HCT116 (cell line): ENCODE data around the gene LSM11. TPM values are rescaled to one million over a fixed set of nuclear protein-coding genes. Genes with fewer than 3 reads are reported as not detected.

Source experiments
- ATAC-seq: fragments of 200-7000 bp; cut with Tn5 transposase; 2 replicates; pipeline ENCODE4 v1.9.1; 2020; ENCODE audit warnings: mild to moderate bottlenecking, moderate library complexity
- BruUV-seq: library from RNA; stranded (reverse); fragments of 400-500 nt; replicated peaks from 2 replicates; lab custom pipeline; 2021; lab: Mats Ljungman, UMichigan
- CTCF ChIA-PET: fragments of 300-600 bp; sonication (Branson Sonifier 250); formaldehyde crosslinking; loops from one replicate; lab custom pipeline; 2021; ENCODE audit warnings: antibody characterized with exemption; lab: Charles Lee
- POLR2A ChIA-PET: fragments of 300-600, 350-600 bp; sonication (Branson Sonifier 250); formaldehyde crosslinking; loops from one replicate; lab custom pipeline; 2021; ENCODE audit warnings: antibody characterized with exemption; lab: Charles Lee
- RAD21 ChIA-PET, 2 experiments: fragments of 300-600 bp; sonication (Branson Sonifier 250); formaldehyde crosslinking; loops; one replicate each; lab custom pipeline; 2023; ENCODE audit warnings: low total read pairs in 2 of 2; ENCODE audit not compliant: uncharacterized antibody in 2 of 2, unreplicated experiment in 2 of 2, low non-redundant PET in 1 of 2; lab: Charles Lee
- DNase-seq: peaks from one replicate; pipeline ENCODE4 v3.0.0-alpha.2; 2010; ENCODE audit warnings: low read depth, low spot score
- H2AFZ ChIP-seq: fragments of 200-600 bp; shearing (Covaris generic), sonication (generic); 2 replicates; pipeline ENCODE4 v1.6.1; 2017; ENCODE audit warnings: low read depth, mixed run types, mixed read lengths, antibody characterized with exemption, low read length; ENCODE audit not compliant: poor library complexity, severe bottlenecking
- H3K27ac ChIP-seq: 2 replicates; pipeline ENCODE4 v1.5.1; 2012; ENCODE audit warnings: low read depth, low read length
- H3K27me3 ChIP-seq: fragments of 200-600 bp; sonication (generic); 2 replicates; pipeline ENCODE4 v1.6.1; 2016; ENCODE audit warnings: mixed run types, low read length, mixed read lengths; ENCODE audit not compliant: insufficient read depth
- H3K36me3 ChIP-seq, 2 experiments: fragments of 200-500 bp in 1 of 2; fragments of 200-600 bp in 1 of 2; sonication (Bioruptor generic) in 1 of 2; sonication (generic) in 1 of 2; 2 replicates each; pipeline versions ENCODE4 v1.5.1 to v1.6.1; 2014 to 2016; ENCODE audit warnings: low read length in 2 of 2, inconsistent platforms in 1 of 2, mixed read lengths in 1 of 2, mixed run types in 1 of 2; ENCODE audit not compliant: insufficient read depth in 2 of 2, control insufficient read depth in 1 of 2
- H3K4me1 ChIP-seq, 2 experiments: fragments of 200-600 bp in 1 of 2; sonication (generic) in 1 of 2; 2 replicates each; pipeline versions ENCODE4 v1.5.1 to v1.6.1; 2012 to 2017; ENCODE audit warnings: low read length in 2 of 2, inconsistent platforms in 1 of 2, mild to moderate bottlenecking in 1 of 2, mixed read lengths in 1 of 2, mixed run types in 1 of 2, moderate library complexity in 1 of 2; ENCODE audit not compliant: insufficient read depth in 2 of 2, control insufficient read depth in 1 of 2
- H3K4me2 ChIP-seq: fragments of 200-600 bp; sonication (generic); 2 replicates; pipeline ENCODE4 v1.6.1; 2017; ENCODE audit warnings: mixed run types, low read length, mixed read lengths
- H3K4me3 ChIP-seq, 2 experiments: fragments of 200-600 bp in 1 of 2; sonication (generic) in 1 of 2; replicated peaks in 1 of 2; 2 replicates each; pipeline ENCODE4 v1.5.1; 2011 to 2016; ENCODE audit warnings: low read length in 2 of 2, control low read depth in 1 of 2, low read depth in 1 of 2, mild to moderate bottlenecking in 1 of 2, mixed read lengths in 1 of 2, mixed run types in 1 of 2
- H3K79me2 ChIP-seq: fragments of 200-600 bp; sonication (generic); 2 replicates; pipeline ENCODE4 v1.6.1; 2017; ENCODE audit warnings: mild to moderate bottlenecking, mixed run types, low read length, moderate library complexity, mixed read lengths; ENCODE audit not compliant: insufficient read depth
- H3K9ac ChIP-seq: fragments of 200-600 bp; sonication (generic); 2 replicates; pipeline ENCODE4 v1.6.1; 2016; ENCODE audit warnings: low read length, mixed read lengths
- H3K9me2 ChIP-seq: fragments of 200-600 bp; sonication (generic), shearing (Covaris generic); 2 replicates; pipeline ENCODE4 v1.6.1; 2017; ENCODE audit warnings: mixed run types, mild to moderate bottlenecking, moderate library complexity; ENCODE audit not compliant: insufficient read depth
- H3K9me3 ChIP-seq, 2 experiments: fragments of 200-500 bp in 1 of 2; fragments of 200-600 bp in 1 of 2; sonication (Bioruptor generic) in 1 of 2; sonication (generic) in 1 of 2; 2 replicates each; pipeline ENCODE4 v1.6.1; 2014 to 2017; ENCODE audit warnings: low read length in 2 of 2, mixed read lengths in 2 of 2, inconsistent platforms in 1 of 2, low read depth in 1 of 2, mild to moderate bottlenecking in 1 of 2, mixed run types in 1 of 2, moderate library complexity in 1 of 2; ENCODE audit not compliant: control insufficient read depth in 1 of 2, insufficient read depth in 1 of 2
- H4K20me1 ChIP-seq: fragments of 200-600 bp; sonication (generic), shearing (Covaris generic); 2 replicates; pipeline ENCODE4 v1.6.1; 2017; ENCODE audit warnings: mixed run types, mild to moderate bottlenecking, moderate library complexity; ENCODE audit not compliant: insufficient read depth
- CTCF ChIP-seq, 3 experiments: fragments of 200-600 bp in 1 of 3; sonication (generic) in 1 of 3; IDR thresholded peaks in 2 of 3; conservative IDR thresholded peaks in 1 of 3; 2 replicates each; pipeline ENCODE4 v1.5.1; 2012 to 2017; ENCODE audit warnings: low read depth in 2 of 3, low read length in 2 of 3, antibody characterized with exemption in 1 of 3, borderline replicate concordance in 1 of 3, control low read depth in 1 of 3, mild to moderate bottlenecking in 1 of 3, mixed read lengths in 1 of 3, mixed run types in 1 of 3, moderate library complexity in 1 of 3; ENCODE audit not compliant: insufficient read depth in 1 of 3
- MAX ChIP-seq: IDR thresholded peaks from 2 replicates; pipeline ENCODE4 v1.6.1; 2012
- POLR2A ChIP-seq: IDR thresholded peaks from 2 replicates; pipeline ENCODE4 v1.7.0; 2011; ENCODE audit warnings: borderline replicate concordance; ENCODE audit not compliant: insufficient read depth, insufficient read length; ENCODE audit errors: extremely low read depth
- RAD21 ChIP-seq: IDR thresholded peaks from 2 replicates; pipeline ENCODE4 v1.6.1; 2012; ENCODE audit warnings: low read depth, mild to moderate bottlenecking
- intact Hi-C: fragments of 100-400 bp; cut with micrococcal nuclease; formaldehyde crosslinking; loops from 2 replicates; pipeline ENCODE4 v1.10.0; 2022
- total RNA-seq: library from RNA; stranded (reverse); gene quantifications from one replicate; pipeline ENCODE4 v1.2.1, GENCODE V29; 2021; ENCODE audit not compliant: unreplicated experiment

The LSM11 gene
- total RNA-seq, 1 experiment from 2014 or later = 6.2 TPM

DNA sequence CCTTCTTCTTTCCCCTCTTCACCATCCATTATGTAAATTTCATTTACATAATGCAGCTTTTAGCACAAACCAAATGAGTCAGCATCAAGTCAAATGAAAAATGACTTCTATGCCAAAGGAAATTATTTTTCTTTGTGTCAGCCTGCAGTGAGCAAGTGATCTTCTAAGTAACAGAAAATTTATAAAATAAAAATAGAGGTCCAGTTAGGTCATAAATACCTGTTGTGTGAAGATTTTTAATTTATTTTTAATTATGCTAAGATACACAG lies 29.0 kb upstream of the LSM11 start:
- intact Hi-C loops = loop anchor here (10.0 kb wide), 1 partner anchor 240 kb away; no protein-coding TSS in a partner anchor
- H3K9ac ChIP-seq = no peak overlapping the region
- DNase-seq = no peak
- no TSS peak for BruUV-seq
- TF ChIP-seq CTCF (IDR thresholded peaks at IDR 0.05 in 2 of 3, conservative IDR thresholded peaks at IDR 0.05 in 1 of 3; ENCODE audit: borderline replicate concordance in 1 of 3, insufficient read depth in 1 of 3, low read depth in 2 of 3, low read length in 2 of 3) (no peak), POLR2A (no peak)
- POLR2A ChIA-PET = no interaction called here
- H3K27ac ChIP-seq = no peak overlapping the region
- H3K79me2 ChIP-seq = no peaks in the 10 kb centered on the region
- H3K4me2 ChIP-seq = no peak overlapping the region
- no peak overlapping the region for H3K4me3 ChIP-seq
- CTCF ChIA-PET = no interaction called here
- no peaks in the 10 kb centered on the region for H4K20me1 ChIP-seq
- no peaks in the 10 kb centered on the region for H3K27me3 ChIP-seq
- no peaks in the 10 kb centered on the region for H3K9me2 ChIP-seq
- no peaks in the 10 kb centered on the region for H3K9me3 ChIP-seq
- no peak for ATAC-seq
- H3K36me3 ChIP-seq = no peaks in the 10 kb centered on the region
- no peak overlapping the region for H2AFZ ChIP-seq
- RAD21 ChIA-PET = no interaction called here
- H3K4me1 ChIP-seq = peaks cover 0 to 10% of the 10 kb centered on the region in 2 experiments; a peak in 2 of 4 replicates

- TF ChIP-seq MAX (no peak), CTCF (IDR thresholded peaks at IDR 0.05 in 2 of 3, conservative IDR thresholded peaks at IDR 0.05 in 1 of 3; ENCODE audit: borderline replicate concordance in 1 of 3, insufficient read depth in 1 of 3, low read depth in 2 of 3, low read length in 2 of 3) (peak; percentile 31 to 73 (median 63); a peak in 4 of 6 replicates), RAD21 (peak; percentile 93)
These were observed 25.0 kb upstream of the LSM11 start for GRCh38 chr5:157718519-157718918.

More at GRCh38 chr5:157718519-157718918, 25.0 kb upstream of the LSM11 start:
- Histone ChIP-seq H3K79me2 (no peaks in the 10 kb centered on the region), H3K36me3 (no peaks in the 10 kb centered on the region), H3K4me3 (no peak overlapping the region), H3K27ac (no peak overlapping the region), H3K27me3 (no peaks in the 10 kb centered on the region), H3K9me2 (no peaks in the 10 kb centered on the region), H3K4me2 (0 out of 2 replicates have a peak overlapping the region, but pooled peaks have one; percentile 13), H3K9ac (no peak overlapping the region), H3K9me3 (no peaks in the 10 kb centered on the region), H3K4me1 (peaks cover 0 to 10% of the 10 kb centered on the region in 2 experiments; a peak in 2 of 4 replicates), H4K20me1 (no peaks in the 10 kb centered on the region), H2AFZ (no peak overlapping the region)
- intact Hi-C loops = loop anchor here (1.0 to 10.0 kb wide), 6 partner anchors 49 to 390 kb away; no protein-coding TSS in a partner anchor
- RAD21 ChIA-PET = interaction anchor here in 1 of 2 experiments (0.7 kb wide), 1 partner anchor 390 kb away, joined by 3 read pairs; no protein-coding TSS in a partner anchor
- CTCF ChIA-PET = interaction anchor here (0.9 to 1.3 kb wide), 7 partner anchors 13 to 394 kb away, joined by 3 to 9 read pairs (median 4); partner anchors contain the start of genes LSM11 and THG1L
- no TSS peak for BruUV-seq
- POLR2A ChIA-PET = no interaction called here
- ATAC-seq = peak; percentile 94
- peak; percentile 19 for DNase-seq
